Stimulated activated naive CD8-positive, alpha-beta T cell treated with anti-CD3 and anti-CD28 coated beads, Interleukin-15, Interleukin-2, amounts not matched to agents 100 ng/mL and 50 ng/mL, for 24 hours (primary cell): ENCODE results near the gene SERPINA9.
"Not testable (repeated sequence)": the region's sequence is repeated elsewhere in the genome, so short reads cannot be mapped to it uniquely, and the experiment has no call there.

ENCODE experiments used
- H3K27ac Mint-ChIP-seq: one replicate; pipeline ENCODE4 v1.8.0; 2021; ENCODE audit warnings: mild to moderate bottlenecking, mixed read lengths
- H3K27me3 Mint-ChIP-seq: one replicate; pipeline ENCODE4 v1.8.0; 2021; ENCODE audit warnings: mixed read lengths
- H3K36me3 Mint-ChIP-seq: one replicate; pipeline ENCODE4 v1.8.0; 2021; ENCODE audit warnings: low read depth, mixed read lengths
- H3K4me1 Mint-ChIP-seq: one replicate; pipeline ENCODE4 v1.8.0; 2021; ENCODE audit warnings: low read depth, mixed read lengths
- H3K4me3 Mint-ChIP-seq: one replicate; pipeline ENCODE4 v1.8.0; 2021; ENCODE audit warnings: mild to moderate bottlenecking, mixed read lengths
- H3K9me3 Mint-ChIP-seq: one replicate; pipeline ENCODE4 v1.8.0; 2021; ENCODE audit warnings: mixed read lengths

SERPINA9 gene, protein sequence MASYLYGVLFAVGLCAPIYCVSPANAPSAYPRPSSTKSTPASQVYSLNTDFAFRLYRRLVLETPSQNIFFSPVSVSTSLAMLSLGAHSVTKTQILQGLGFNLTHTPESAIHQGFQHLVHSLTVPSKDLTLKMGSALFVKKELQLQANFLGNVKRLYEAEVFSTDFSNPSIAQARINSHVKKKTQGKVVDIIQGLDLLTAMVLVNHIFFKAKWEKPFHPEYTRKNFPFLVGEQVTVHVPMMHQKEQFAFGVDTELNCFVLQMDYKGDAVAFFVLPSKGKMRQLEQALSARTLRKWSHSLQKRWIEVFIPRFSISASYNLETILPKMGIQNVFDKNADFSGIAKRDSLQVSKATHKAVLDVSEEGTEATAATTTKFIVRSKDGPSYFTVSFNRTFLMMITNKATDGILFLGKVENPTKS

DNA sequence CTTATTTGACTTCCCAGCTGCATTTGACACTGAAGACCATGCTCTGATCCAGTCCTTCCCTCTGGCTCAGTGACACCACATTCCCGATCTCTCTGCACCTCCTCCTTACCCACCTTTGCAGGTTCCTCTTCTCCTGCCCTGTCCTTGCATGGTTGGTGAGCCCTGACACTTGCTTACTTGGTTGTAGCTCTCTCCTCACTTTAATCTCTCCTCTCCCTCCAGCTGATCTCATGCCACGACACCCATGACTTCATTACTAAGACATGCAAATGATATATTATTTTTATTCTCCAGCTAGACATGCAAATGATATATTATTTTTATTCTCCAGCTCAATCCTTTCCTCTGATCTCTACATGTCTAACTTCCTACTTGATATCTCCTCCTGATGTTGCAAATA, at the start of gene SERPINA9:
Gene SERPINA9 (minus strand): TSS at position 175 of the 400 bp plus-strand sequence. CDS start 6,357 bp downstream, outside the sequence.
- Mint-ChIP-seq H3K4me1 (no peaks in the 10 kb centered on the region), H3K27ac (no peak within 1 kb of the TSS), H3K36me3 (no peaks in the 10 kb centered on the region), H3K9me3 (peaks cover 9% of the 10 kb centered on the region), H3K27me3 (peaks cover 3% of the 10 kb centered on the region), H3K4me3 (no peak within 1 kb of the TSS)

DNA sequence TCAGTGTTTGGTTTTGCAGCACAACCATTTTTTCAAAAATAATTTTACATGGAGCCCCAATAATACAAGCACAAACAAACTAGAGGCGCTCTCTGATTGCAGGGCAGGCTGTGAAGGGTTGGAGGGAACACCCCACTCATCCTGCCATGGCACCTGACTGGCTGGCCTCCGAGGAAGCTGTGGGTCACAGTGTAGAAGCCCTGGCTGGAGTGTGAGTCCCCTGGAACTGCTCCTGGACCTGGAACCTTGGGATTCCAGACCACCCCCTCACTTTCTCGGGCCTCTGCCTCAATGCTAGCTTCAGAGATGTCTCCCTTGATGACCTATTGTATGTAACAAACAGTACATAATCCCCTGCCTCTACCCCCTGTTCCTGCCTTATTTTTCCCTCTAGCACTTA, 48.1 kb upstream of the SERPINA9 start:
- Mint-ChIP-seq H3K4me3 (no peak overlapping the region), H3K27ac (no peak overlapping the region), H3K27me3 (peaks cover 7% of the 10 kb centered on the region), H3K4me1 (no peaks in the 10 kb centered on the region), H3K9me3 (peaks cover 4% of the 10 kb centered on the region), H3K36me3 (no peaks in the 10 kb centered on the region)

DNA sequence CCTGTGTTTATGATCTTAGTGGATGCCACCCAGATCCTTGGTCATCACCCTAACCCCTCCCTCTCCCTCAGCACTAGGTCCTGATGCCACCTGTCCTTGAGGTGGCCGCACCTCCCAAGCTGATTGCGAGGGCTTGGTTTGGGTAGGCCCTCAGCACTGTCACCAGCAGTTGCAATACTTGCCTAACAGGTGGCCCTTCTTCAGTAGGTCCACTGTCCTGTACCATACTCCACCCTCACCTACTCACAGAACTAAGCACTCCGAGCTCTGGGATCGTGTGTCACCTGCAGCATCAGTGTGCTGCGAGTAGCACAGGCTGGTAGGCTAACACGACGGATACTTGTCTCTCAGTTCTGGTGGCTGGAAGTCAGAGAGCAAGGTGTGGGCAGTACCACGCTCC, 47.3 kb upstream of the SERPINA9 start:
- Mint-ChIP-seq H3K36me3 (no peaks in the 10 kb centered on the region), H3K4me1 (no peaks in the 10 kb centered on the region), H3K27me3 (peaks cover 7% of the 10 kb centered on the region), H3K9me3 (peaks cover 9% of the 10 kb centered on the region), H3K4me3 (no peak overlapping the region), H3K27ac (no peak overlapping the region)

DNA sequence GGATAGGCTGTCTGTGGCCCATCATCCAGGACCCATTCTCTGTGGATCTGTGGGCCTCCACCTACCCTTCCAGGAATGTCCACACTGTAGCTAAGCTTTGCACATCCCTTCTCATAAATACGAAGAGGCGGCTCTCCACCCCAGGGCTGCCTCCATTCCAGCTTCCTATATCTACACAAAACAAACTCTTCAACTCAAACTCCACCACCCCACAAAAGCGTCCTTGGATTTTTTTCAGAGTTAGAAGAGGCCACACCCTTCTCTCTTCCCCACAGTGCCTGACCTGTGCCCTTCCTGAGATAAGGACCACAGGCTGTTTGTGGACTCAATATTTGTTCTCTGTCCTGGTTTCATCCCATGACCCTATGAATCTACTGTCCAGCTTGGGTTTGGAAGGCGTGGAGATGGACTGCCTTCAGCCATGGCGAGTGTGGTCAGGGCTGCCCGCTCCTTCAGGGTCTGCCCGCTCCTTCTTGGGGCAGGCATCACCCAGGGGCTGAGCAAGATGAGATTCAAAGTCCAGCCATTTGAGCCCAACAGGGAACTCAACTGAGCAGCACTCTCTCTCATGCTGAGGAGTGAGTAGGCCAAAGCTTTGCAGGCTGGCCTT, 46.2 kb upstream of the SERPINA9 start:
- Mint-ChIP-seq H3K36me3 (no peaks in the 10 kb centered on the region), H3K27ac (no peak overlapping the region), H3K4me1 (no peaks in the 10 kb centered on the region), H3K4me3 (no peak overlapping the region), H3K9me3 (peaks cover 9% of the 10 kb centered on the region), H3K27me3 (peaks cover 7% of the 10 kb centered on the region)

DNA sequence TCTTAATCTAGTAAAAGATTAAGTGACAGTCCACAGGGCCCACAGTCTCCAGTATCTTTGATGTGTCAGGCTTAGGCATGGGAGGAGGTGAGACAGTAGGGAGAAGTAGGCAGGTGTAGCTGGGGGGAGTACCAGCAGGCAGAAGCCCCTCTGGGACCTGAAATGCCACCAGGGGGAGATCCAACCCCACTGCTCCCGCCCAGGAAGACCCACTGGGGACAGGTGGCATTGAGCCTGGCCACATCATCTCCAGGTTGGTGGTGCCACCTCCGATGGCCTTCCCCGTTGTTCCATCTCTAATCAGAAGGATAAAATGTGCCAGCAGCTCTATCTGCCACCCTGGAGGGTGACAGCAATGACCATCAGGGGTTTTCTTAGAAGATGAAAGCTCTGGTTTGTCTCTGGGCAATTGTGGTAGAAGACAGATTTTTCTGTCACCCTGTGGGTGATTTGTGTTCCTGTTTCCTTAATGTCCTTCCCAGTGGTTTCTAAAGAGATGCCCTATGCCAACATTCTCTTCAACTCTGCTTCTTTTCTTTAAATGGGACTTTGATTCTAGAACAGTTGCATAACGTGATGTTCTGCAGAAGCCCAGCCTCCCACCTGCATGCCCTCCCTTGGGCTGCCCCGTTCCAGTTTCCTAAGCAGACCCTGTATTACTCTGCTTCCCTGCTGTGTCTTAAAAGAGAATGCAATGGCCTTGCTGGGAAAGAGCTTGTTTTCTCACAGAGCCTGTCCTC, 45.5 kb upstream of the SERPINA9 start:
- Mint-ChIP-seq H3K36me3 (no peaks in the 10 kb centered on the region), H3K27me3 (peaks cover 7% of the 10 kb centered on the region), H3K4me3 (no peak overlapping the region), H3K4me1 (no peaks in the 10 kb centered on the region), H3K9me3 (peaks cover 9% of the 10 kb centered on the region), H3K27ac (no peak overlapping the region)

DNA sequence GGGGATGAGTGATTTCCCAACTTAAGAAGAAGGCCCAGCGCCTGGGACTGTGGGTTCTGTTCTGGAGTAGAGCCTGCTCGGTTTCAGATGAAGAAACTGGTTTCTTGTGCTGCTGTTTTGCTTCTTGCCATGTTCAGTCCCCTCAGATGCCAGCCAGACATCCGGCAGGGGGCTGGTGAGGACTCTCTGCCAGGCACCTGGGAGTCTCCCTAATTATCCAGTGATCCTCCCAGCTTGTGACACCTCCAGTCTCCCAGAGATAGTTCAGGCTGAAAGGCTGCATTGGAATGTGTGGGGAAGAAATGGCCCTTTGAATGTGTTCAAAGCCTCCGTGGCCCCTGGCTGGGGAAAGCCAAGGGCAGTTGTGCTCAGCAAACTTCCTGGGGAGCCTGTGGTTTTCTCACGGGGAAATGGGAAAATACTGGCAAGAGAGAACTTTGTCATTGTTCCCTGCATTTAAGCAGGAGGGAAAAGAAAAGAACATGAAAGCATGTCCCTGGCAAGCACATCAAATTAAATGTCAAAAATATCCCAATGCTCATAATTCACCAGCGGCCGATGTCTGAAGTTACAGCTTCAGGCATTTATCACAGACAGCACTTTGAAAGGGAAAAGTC, 41.8 kb upstream of the SERPINA9 start:
- no peaks in the 10 kb centered on the region for H3K4me1 Mint-ChIP-seq
- no peak overlapping the region for H3K4me3 Mint-ChIP-seq
- H3K27me3 Mint-ChIP-seq: no peaks in the 10 kb centered on the region
- H3K27ac Mint-ChIP-seq: no peak overlapping the region
- no peaks in the 10 kb centered on the region for H3K36me3 Mint-ChIP-seq
- H3K9me3 Mint-ChIP-seq: peaks cover 9% of the 10 kb centered on the region

DNA sequence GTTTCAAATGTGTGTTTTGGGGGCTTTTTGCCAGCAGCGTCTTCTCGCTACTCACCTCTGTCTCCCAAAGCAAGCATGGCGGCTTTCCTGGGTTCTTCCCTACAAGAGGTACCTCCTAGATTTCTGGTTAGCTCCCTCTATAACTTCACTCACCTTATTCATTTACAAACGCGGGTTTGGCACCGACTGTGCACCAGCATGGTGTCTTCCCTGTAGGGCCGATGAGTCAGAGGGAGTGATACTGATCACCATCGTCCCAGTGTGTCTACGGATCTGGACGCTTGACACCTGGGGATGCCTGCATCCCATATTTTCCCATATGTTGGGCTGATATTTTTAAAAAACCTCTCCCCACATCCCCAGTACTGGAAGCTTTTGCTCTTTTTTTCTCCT, 41.2 kb upstream of the SERPINA9 start:
- no peaks in the 10 kb centered on the region for H3K4me1 Mint-ChIP-seq
- H3K27me3 Mint-ChIP-seq: no peaks in the 10 kb centered on the region
- no peak overlapping the region for H3K4me3 Mint-ChIP-seq
- no peaks in the 10 kb centered on the region for H3K36me3 Mint-ChIP-seq
- H3K27ac Mint-ChIP-seq: no peak overlapping the region
- peaks cover 9% of the 10 kb centered on the region for H3K9me3 Mint-ChIP-seq

DNA sequence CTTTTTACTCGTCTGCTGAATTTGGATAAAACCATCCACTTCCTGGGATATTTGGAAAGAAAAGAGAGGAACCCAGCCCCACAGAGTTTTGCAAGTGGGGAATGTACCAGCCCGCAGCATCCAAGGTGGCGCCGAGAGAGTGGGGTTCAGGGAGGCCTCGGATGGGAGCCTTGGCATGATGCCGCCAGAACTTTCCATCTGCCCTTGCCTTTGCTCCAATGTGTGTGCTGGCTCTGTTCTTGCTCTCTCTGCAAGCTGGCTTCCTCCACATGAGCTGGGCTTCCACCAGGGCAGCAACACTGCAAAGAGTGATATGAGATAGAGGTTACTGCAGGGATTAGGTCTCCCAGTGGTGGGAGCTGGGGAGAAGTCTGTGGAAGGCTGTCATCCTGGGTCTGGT, 39.9 kb upstream of the SERPINA9 start:
- no peaks in the 10 kb centered on the region for H3K4me1 Mint-ChIP-seq
- H3K9me3 Mint-ChIP-seq: peaks cover 9% of the 10 kb centered on the region
- no peaks in the 10 kb centered on the region for H3K27me3 Mint-ChIP-seq
- no peak overlapping the region for H3K27ac Mint-ChIP-seq
- no peak overlapping the region for H3K4me3 Mint-ChIP-seq
- H3K36me3 Mint-ChIP-seq: no peaks in the 10 kb centered on the region

DNA sequence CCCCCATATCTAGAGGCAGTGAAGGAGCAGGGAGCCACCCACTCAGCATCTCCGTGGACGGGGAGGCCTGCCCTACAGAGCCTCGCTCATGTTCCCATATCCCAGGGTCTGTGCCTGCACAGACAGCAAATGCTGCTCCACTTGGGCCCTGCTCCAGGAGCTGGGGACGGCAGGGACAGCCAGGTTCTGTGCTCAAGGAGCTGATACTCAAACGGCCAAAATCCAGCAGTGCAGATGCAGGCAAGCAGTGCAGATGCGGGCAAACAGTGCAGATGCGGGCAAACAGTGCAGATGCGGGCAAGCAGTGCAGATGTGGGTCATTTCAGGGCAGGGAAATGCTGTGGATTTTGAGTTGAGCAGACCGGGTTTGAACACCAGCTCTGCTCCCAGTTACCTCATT, 39.4 kb upstream of the SERPINA9 start:
- H3K27me3 Mint-ChIP-seq: no peaks in the 10 kb centered on the region
- no peaks in the 10 kb centered on the region for H3K36me3 Mint-ChIP-seq
- H3K4me3 Mint-ChIP-seq: no peak overlapping the region
- peaks cover 9% of the 10 kb centered on the region for H3K9me3 Mint-ChIP-seq
- H3K4me1 Mint-ChIP-seq: no peaks in the 10 kb centered on the region
- H3K27ac Mint-ChIP-seq: no peak overlapping the region

DNA sequence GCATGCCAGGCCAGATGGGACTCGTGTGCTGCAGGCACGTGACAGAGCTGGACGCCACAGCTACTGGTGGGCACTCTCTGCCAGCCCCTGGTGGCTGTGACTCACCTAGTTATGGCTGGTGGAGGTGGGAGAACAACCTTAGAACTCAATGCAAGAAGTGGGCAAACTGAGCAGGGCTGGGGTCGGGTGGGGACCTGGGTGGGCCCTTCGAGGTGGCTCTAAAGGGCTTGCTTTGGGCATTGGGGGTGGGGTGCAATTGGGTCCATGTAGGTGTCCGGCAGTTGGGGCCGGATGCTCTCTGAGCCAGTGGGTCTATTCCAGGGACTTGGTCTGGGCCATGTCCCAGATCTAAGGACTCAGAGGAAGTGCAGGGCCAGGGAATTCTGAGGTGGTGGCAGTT, 38.4 kb upstream of the SERPINA9 start:
- Mint-ChIP-seq H3K27me3 (no peaks in the 10 kb centered on the region), H3K27ac (no peak overlapping the region), H3K36me3 (no peaks in the 10 kb centered on the region), H3K4me3 (no peak overlapping the region), H3K9me3 (peaks cover 7% of the 10 kb centered on the region), H3K4me1 (no peaks in the 10 kb centered on the region)

DNA sequence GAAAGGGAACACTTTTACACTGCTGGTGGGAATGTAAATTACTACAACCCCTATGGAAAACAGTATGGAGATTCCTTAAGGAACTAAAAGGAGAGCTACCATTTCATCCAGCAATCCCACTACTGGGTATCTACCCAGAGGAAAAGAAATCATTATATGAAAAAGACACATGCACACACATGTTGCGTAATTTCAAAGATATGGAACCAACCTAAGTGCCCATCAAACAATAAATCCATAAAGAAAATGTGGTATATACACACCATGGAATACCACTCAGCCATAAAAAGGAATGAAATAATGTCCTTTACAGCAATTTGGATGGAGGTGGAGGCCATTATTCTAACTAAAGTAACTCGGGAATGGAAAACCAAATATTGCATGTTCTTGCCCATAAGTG, 34.5 kb upstream of the SERPINA9 start:
- H3K27ac Mint-ChIP-seq, H3K9me3 Mint-ChIP-seq, H3K27me3 Mint-ChIP-seq, H3K4me1 Mint-ChIP-seq, H3K36me3 Mint-ChIP-seq, H3K4me3 Mint-ChIP-seq: not testable (repeated sequence)

DNA sequence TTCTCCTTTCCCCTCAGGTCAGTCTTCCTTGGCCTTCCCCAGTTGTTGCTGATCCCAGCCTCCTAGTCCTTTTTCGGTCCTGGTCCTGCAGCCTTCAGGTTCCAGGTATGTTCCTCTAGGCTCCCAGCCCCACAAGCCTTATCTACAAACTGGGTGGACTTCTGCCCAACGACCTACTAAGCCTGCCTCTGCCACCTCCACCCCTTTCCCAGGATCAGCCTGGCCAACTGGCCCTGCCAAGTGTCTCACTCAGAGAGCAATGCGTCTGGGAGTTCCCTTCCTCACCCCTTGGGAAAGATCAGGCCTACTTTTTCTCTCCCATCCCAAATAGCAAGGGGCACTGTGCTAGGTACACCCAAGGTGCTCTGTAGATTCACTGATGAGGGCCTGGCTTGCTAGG, 33.4 kb upstream of the SERPINA9 start, which contains the start of gene SERPINA12:
Gene SERPINA12 (minus strand): TSS at position 114 of the 400 bp plus-strand sequence. CDS start 11,072 bp downstream, outside the sequence.
- Mint-ChIP-seq H3K36me3 (no peaks in the 10 kb centered on the region), H3K27ac (no peak within 1 kb of the TSS), H3K9me3 (no peaks in the 10 kb centered on the region), H3K4me3 (no peak within 1 kb of the TSS), H3K4me1 (no peaks in the 10 kb centered on the region), H3K27me3 (peaks cover 6% of the 10 kb centered on the region)

DNA sequence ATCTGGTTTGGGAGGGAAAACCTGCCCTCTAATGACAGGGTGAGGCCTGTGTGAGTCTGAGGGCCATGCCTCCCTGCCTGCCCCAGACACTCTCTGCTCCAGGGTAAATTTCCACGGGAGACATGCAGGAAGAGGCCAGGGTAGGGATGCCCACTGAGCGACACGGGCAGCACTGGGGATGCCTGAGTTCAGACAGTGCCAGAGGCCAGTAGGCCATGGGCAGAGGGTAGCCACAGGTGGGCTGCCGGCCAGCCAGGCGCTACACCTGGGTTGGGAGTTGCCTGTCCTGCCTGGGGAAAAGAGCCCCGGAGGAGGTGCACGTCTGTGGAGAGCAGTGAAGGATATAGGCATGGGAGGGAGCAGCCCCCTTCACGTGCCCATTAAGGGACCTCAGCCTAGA, 29.6 kb upstream of the SERPINA9 start:
- peaks cover 6% of the 10 kb centered on the region for H3K27me3 Mint-ChIP-seq
- no peaks in the 10 kb centered on the region for H3K36me3 Mint-ChIP-seq
- no peak overlapping the region for H3K4me3 Mint-ChIP-seq
- no peak overlapping the region for H3K27ac Mint-ChIP-seq
- no peaks in the 10 kb centered on the region for H3K9me3 Mint-ChIP-seq
- H3K4me1 Mint-ChIP-seq: no peaks in the 10 kb centered on the region

DNA sequence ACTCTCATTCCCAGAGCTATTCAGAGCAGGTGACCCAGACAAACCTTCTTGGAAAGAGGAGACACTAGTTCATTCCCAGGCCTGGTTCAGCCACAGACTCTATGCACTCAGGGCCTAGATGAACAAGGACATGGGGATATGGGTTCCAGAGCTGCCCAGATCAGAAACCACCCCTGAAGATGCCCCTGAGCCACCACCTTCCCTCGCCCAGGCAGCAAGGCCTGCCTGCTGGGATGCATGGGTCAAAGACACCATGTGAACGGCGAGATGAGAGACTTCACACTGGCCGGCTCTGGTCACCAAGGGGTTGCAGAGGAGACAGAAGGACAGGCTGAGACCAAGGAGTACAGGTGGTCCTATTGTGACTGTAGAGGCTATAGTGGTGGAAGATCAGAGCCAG, 29.2 kb upstream of the SERPINA9 start:
- H3K9me3 Mint-ChIP-seq: no peaks in the 10 kb centered on the region
- no peak overlapping the region for H3K27ac Mint-ChIP-seq
- H3K4me3 Mint-ChIP-seq: no peak overlapping the region
- peaks cover 6% of the 10 kb centered on the region for H3K27me3 Mint-ChIP-seq
- H3K36me3 Mint-ChIP-seq: no peaks in the 10 kb centered on the region
- no peaks in the 10 kb centered on the region for H3K4me1 Mint-ChIP-seq
